Ovary (tissue), 3 donors: ENCODE data around the gene PPP4R3B.
"Not testable (repeated sequence)": the region's sequence is repeated elsewhere in the genome, so short reads cannot be mapped to it uniquely, and the experiment has no call there.

Experiments used
- EP300 ChIP-seq: sonication (generic); formaldehyde crosslinking; IDR thresholded peaks from one replicate; pipeline ENCODE4 v1.6.1; 2017; ENCODE audit warnings: antibody characterized with exemption
- TF ChIP-seq, protein P1 (sequence below), 3 donors: fragments of 450-650 bp in 2 of 3; fragments of 200-600 bp in 1 of 3; IDR thresholded peaks; one replicate each; pipeline versions ENCODE4 v1.5.1 to v1.8.0; 2016 to 2022; ENCODE audit warnings: antibody characterized with exemption in 3 of 3, mild to moderate bottlenecking in 1 of 3
- donor health status: DM: no; HTN: no; CAD: no.

DNA sequence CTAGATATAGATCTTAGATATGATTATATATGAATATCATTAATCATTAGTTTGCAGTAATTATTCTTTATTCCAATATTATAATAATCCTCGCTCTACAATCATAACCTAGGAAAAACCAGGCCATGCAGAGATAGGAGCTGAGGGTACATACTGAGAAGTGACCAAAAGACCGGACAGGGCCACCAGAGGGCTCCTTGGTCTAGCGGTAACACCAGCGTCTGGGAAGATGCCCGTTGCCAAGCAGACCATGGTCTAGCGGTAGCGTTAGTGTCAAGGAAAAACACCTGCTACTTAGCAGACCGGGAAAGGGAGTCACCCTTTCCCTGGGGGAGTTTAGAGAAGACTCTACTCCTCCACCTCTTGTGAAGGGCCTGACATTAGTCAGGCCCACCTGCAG is 48.4 kb downstream of the PPP4R3B start:
- TF ChIP-seq, protein P1, sequence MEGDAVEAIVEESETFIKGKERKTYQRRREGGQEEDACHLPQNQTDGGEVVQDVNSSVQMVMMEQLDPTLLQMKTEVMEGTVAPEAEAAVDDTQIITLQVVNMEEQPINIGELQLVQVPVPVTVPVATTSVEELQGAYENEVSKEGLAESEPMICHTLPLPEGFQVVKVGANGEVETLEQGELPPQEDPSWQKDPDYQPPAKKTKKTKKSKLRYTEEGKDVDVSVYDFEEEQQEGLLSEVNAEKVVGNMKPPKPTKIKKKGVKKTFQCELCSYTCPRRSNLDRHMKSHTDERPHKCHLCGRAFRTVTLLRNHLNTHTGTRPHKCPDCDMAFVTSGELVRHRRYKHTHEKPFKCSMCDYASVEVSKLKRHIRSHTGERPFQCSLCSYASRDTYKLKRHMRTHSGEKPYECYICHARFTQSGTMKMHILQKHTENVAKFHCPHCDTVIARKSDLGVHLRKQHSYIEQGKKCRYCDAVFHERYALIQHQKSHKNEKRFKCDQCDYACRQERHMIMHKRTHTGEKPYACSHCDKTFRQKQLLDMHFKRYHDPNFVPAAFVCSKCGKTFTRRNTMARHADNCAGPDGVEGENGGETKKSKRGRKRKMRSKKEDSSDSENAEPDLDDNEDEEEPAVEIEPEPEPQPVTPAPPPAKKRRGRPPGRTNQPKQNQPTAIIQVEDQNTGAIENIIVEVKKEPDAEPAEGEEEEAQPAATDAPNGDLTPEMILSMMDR (IDR thresholded peaks at IDR 0.05): not testable (repeated sequence)
- not testable (repeated sequence) for TF ChIP-seq EP300
